Measurements from ENCODE around the gene FLVCR2.

GRCh38 chr14:75640876-75641275 lies 62.5 kb downstream of the FLVCR2 start:
- TF ChIP-seq CTCF (IDR thresholded peaks at IDR 0.05) (no peak), POLR2A (IDR thresholded peaks at IDR 0.05) (no peak)
